ENCODE data around the gene SLC13A3.

SLC13A3 gene

DNA sequence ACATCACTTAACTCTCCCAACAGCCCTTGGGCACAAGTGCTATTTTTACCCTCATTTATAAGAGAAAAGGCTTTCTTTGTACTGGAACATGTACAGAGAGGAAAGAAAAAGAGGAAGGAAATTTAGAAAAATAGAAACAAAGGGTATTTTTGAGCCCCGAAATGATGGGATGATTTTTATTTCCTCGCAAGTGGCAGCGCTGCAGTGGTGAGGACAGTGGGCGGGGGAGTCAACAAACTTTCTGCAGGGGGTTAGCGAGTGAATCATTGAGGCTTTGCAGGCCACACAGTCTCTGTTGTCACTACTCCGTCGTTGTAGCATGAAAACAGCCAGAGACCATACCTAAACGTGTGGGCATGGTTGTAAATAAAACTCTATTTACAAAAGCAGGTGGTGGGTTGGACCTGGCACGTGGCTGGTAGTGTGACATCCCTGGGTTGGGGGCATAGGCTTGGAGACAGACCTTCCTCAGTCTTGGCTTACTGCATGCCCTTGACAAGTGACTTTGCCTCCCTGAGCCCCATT lies 75.3 kb downstream of the SLC13A3 start:
- H3K4me3 ChIP-seq (ENCODE audit: low read depth, low read length): no peak overlapping the region
- DNase-seq (ENCODE audit: low read depth): no peak

DNA sequence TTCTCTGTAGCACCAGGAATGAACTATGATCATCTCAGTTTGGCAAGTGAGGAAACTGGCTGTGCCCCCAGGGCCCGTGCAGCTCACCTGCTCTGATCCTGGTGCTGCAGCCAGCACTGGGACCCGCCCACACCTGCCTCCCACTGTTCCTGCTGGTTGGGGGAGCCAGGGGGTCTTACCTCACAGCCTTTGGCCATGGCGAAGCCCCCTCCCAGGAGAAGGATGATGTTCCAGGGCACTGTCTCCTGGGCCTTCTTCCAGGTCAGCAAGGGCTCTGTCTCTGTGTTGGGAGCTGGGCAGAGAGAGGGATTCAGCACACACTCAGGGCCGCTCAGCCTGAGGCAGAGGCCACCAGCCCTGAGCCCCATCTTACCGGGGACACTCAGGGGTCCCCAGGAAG lies 75.9 kb downstream of the SLC13A3 start:
- TF ChIP-seq, protein P1, sequence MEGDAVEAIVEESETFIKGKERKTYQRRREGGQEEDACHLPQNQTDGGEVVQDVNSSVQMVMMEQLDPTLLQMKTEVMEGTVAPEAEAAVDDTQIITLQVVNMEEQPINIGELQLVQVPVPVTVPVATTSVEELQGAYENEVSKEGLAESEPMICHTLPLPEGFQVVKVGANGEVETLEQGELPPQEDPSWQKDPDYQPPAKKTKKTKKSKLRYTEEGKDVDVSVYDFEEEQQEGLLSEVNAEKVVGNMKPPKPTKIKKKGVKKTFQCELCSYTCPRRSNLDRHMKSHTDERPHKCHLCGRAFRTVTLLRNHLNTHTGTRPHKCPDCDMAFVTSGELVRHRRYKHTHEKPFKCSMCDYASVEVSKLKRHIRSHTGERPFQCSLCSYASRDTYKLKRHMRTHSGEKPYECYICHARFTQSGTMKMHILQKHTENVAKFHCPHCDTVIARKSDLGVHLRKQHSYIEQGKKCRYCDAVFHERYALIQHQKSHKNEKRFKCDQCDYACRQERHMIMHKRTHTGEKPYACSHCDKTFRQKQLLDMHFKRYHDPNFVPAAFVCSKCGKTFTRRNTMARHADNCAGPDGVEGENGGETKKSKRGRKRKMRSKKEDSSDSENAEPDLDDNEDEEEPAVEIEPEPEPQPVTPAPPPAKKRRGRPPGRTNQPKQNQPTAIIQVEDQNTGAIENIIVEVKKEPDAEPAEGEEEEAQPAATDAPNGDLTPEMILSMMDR (IDR thresholded peaks at IDR 0.05; ENCODE audit: insufficient read depth, low read depth, low read length, missing control alignments): no peak
- no peak for DNase-seq (ENCODE audit: low read depth)
- no peak overlapping the region for H3K4me3 ChIP-seq (ENCODE audit: low read depth, low read length)

More for the DNA sequence above, 75.3 kb downstream of the SLC13A3 start:
- TF ChIP-seq, protein P1 (IDR thresholded peaks at IDR 0.05; ENCODE audit: insufficient read depth, low read depth, low read length, missing control alignments): no peak

DNA sequence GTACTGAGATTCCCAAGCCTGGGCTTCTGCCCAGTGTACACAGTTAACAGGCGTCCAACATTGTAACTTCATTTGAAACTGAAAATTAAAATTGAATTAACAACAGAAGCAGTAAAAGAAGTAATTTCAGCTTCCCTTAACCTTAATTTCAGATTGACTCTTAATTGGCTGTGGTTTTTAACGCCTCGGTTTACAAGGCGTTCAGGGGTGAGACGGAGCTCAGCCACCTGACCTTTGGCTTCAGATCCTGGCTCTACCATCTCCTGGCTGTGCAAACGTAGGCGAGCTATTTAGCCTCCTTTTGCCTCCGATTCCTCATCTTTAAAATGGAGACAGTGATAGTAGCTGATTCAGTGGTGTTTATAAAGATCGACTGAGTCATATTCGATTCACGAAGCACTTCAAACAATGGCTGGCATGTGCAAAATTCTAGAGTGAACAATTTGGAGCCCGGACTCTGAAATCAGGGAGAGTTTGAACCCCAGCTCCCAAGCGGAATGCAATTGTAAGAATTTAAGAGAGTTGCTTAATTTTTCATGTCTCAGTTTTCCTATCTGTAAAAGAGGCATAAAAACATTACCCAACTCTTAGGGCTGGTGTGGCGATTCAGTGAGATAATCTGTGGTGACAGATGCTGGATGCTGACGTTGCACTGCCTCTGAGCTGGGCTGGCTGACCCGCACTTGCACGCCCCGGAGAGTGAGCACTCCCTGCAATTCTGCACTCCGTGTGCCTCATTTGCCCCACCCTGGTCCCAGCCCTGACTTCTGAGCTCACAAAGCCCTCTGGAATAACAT lies 77.3 kb downstream of the SLC13A3 start:
- TF ChIP-seq, protein P1 (IDR thresholded peaks at IDR 0.05; ENCODE audit: insufficient read depth, low read depth, low read length, missing control alignments): no peak
- no peak for DNase-seq (ENCODE audit: low read depth)
- no peak overlapping the region for H3K4me3 ChIP-seq (ENCODE audit: low read depth, low read length)

DNA sequence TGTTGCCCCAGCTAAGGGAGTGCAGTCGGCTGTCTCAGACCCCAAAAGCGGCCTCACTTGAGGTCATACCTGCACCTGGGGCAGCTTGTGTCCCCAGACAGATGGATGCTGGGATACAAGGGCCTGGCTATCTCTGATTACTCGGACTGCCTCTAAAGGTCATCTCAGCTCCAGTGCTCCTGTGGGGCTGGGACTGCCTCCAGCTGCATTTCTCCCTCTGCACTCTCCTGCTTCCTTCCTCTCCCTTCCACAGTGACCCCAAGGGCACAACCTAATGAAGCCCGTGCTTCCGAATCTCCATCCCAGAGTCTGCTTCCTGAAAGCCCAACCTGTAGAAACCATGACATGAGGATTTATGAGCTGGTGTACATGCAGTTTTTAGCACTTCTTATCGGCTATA lies 78.0 kb downstream of the SLC13A3 start:
- H3K4me3 ChIP-seq (ENCODE audit: low read depth, low read length): no peak overlapping the region
- DNase-seq (ENCODE audit: low read depth): no peak
- TF ChIP-seq, protein P1 (IDR thresholded peaks at IDR 0.05; ENCODE audit: insufficient read depth, low read depth, low read length, missing control alignments): no peak

DNA sequence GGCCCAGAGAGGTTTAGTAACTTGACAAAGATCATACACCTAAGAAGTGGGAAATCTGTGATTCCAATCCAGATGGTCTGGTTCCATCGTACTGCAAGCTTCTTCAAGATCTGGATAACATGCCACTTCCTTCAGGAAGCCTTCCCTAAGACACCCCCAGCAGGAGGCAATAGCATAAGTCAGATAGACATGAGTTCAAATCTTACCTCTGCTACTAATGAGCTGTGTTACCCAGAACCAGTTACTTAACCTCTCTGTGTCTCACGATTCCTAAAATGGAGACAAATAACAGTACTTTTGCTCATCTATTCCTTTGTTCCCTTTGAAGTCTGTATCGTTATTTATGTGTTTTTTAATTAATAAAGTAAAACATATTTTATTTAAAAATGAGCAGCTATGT lies 78.5 kb downstream of the SLC13A3 start:
- TF ChIP-seq, protein P1 (IDR thresholded peaks at IDR 0.05; ENCODE audit: insufficient read depth, low read depth, low read length, missing control alignments): no peak
- H3K4me3 ChIP-seq (ENCODE audit: low read depth, low read length): no peak overlapping the region
- no peak for DNase-seq (ENCODE audit: low read depth)

DNA sequence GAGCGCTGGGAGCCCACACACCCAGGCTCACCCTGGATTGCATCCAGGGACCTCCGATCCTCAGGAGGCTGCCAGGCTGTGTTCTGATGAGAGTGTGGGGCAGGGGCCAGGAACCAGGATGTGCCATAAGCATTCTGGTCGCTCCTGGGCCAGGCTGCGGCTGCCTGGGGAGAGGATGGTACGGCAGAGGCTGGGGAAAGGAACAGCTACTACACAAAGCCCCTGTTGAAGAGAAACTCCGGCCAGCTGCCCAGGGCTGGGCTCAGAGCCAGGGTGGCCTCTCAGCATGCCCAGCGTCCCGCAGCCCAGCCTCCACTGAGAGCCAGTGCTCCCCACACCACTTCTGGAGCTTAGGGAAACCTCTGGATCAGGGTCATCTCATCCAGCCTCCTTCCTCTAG lies 79.1 kb downstream of the SLC13A3 start:
- H3K4me3 ChIP-seq (ENCODE audit: low read depth, low read length): no peak overlapping the region
- DNase-seq (ENCODE audit: low read depth): no peak
- TF ChIP-seq, protein P1 (IDR thresholded peaks at IDR 0.05; ENCODE audit: insufficient read depth, low read depth, low read length, missing control alignments): no peak

All from GM12865 (cell line).